ENCODE measurements around the gene CNGB1. TPM values are rescaled to one million over a fixed set of nuclear protein-coding genes. Genes with fewer than 3 reads are reported as not detected.

CNGB1 gene
- total RNA-seq, 1 experiment from 2014 or later = not detected

- TF ChIP-seq TCF7L2 (IDR thresholded peaks at IDR 0.05; ENCODE audit: borderline replicate concordance, extremely low read depth, insufficient read depth, insufficient read length) = no peak
- no peak for TF ChIP-seq SRF (IDR thresholded peaks at IDR 0.05; ENCODE audit: low read depth)
- no peak for TF ChIP-seq EGR1 (IDR thresholded peaks at IDR 0.05; ENCODE audit: low read depth)
- no peak for TF ChIP-seq CBX3 (IDR thresholded peaks at IDR 0.05; ENCODE audit: low read depth)
These were observed 86.8 kb downstream of the CNGB1 start (continued) for GRCh38 chr16:57883953-57884654.

DNA sequence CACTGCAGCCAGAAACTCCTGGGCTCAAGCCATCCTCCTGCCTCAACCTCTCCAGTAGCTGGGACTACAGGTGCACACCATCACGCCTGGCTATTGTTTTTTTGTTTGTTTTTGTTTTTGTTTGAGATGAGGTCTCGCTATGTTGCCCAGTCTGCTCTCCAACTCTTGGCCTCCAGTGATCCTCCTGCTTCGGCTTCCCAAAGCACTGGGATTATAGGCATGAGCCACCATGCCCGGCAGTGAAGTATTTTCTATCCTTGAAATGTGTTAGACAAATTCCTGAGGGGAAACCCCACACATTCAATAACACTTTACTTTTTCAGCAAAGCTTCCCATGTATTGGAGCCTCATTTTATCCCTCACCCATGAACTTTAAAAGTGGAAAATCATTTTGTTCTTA, 87.4 kb downstream of the CNGB1 start:
- RAD21 ChIA-PET (ENCODE audit: low non-redundant PET in 1 of 2, low total read pairs in 2 of 2, uncharacterized antibody in 2 of 2, unreplicated experiment in 2 of 2) = no interaction called here
- no TSS peak for BruUV-seq (replicated peaks)
- no peak overlapping the region for H3K4me3 ChIP-seq (replicated peaks in 1 of 2; ENCODE audit: low read depth in 1 of 2, low read length in 2 of 2)
- CTCF ChIA-PET = no interaction called here
- no peak for TF ChIP-seq POLR2A (IDR thresholded peaks at IDR 0.05; ENCODE audit: borderline replicate concordance, extremely low read depth, insufficient read depth, insufficient read length)
- no peak for TF ChIP-seq RAD21 (IDR thresholded peaks at IDR 0.05; ENCODE audit: low read depth)
- no peaks in the 10 kb centered on the region for H3K79me2 ChIP-seq (ENCODE audit: insufficient read depth, low read length)
- no peak overlapping the region for H3K27ac ChIP-seq (ENCODE audit: low read depth, low read length)
- H3K27me3 ChIP-seq (ENCODE audit: insufficient read depth, low read length) = no peaks in the 10 kb centered on the region; the same call in 1 of the 2 replicates
- H3K4me1 ChIP-seq (ENCODE audit: control insufficient read depth in 1 of 2, insufficient read depth in 2 of 2, low read length in 2 of 2) = no peaks in the 10 kb centered on the region
- no peak overlapping the region for H3K4me2 ChIP-seq (ENCODE audit: low read length)
- H3K36me3 ChIP-seq (ENCODE audit: control insufficient read depth in 1 of 2, insufficient read depth in 2 of 2, low read length in 2 of 2) = no peaks in the 10 kb centered on the region
- H3K9me3 ChIP-seq (ENCODE audit: control insufficient read depth in 1 of 2, insufficient read depth in 1 of 2, low read depth in 1 of 2, low read length in 2 of 2) = no peaks in the 10 kb centered on the region
- H4K20me1 ChIP-seq (ENCODE audit: insufficient read depth) = no peaks in the 10 kb centered on the region
- POLR2A ChIA-PET = no interaction called here
- H2AFZ ChIP-seq (ENCODE audit: low read depth, low read length, poor library complexity, severe bottlenecking) = no peak overlapping the region
- H3K9ac ChIP-seq (ENCODE audit: low read length) = no peak overlapping the region
- no peaks in the 10 kb centered on the region for H3K9me2 ChIP-seq (ENCODE audit: insufficient read depth)
- intact Hi-C loops (cut with micrococcal nuclease) = no loop called here
- DNase-seq (ENCODE audit: low read depth, low spot score) (no peak), ATAC-seq (no peak)

GRCh38 chr16:57882792-57883191, 88.1 kb downstream of the CNGB1 start:
- Histone ChIP-seq H3K4me3 (replicated peaks in 1 of 2; ENCODE audit: low read depth in 1 of 2, low read length in 2 of 2) (no peak overlapping the region), H2AFZ (ENCODE audit: low read depth, low read length, poor library complexity, severe bottlenecking) (no peak overlapping the region), H3K9me3 (ENCODE audit: control insufficient read depth in 1 of 2, insufficient read depth in 1 of 2, low read depth in 1 of 2, low read length in 2 of 2) (no peaks in the 10 kb centered on the region), H3K36me3 (ENCODE audit: control insufficient read depth in 1 of 2, insufficient read depth in 2 of 2, low read length in 2 of 2) (no peaks in the 10 kb centered on the region), H4K20me1 (ENCODE audit: insufficient read depth) (no peaks in the 10 kb centered on the region), H3K27me3 (ENCODE audit: insufficient read depth, low read length) (no peaks in the 10 kb centered on the region; the same call in 1 of the 2 replicates), H3K27ac (ENCODE audit: low read depth, low read length) (no peak overlapping the region), H3K9ac (ENCODE audit: low read length) (no peak overlapping the region), H3K9me2 (ENCODE audit: insufficient read depth) (no peaks in the 10 kb centered on the region), H3K79me2 (ENCODE audit: insufficient read depth, low read length) (no peaks in the 10 kb centered on the region), H3K4me2 (ENCODE audit: low read length) (no peak overlapping the region), H3K4me1 (ENCODE audit: control insufficient read depth in 1 of 2, insufficient read depth in 2 of 2, low read length in 2 of 2) (no peaks in the 10 kb centered on the region)
- ChIA-PET CTCF (interaction anchor here (0.8 kb wide), 1 partner anchor 292 kb away, joined by 3 read pairs; no protein-coding TSS in a partner anchor), POLR2A (no interaction called here), RAD21 (ENCODE audit: low non-redundant PET in 1 of 2, low total read pairs in 2 of 2, uncharacterized antibody in 2 of 2, unreplicated experiment in 2 of 2) (no interaction called here)
- DNase-seq (ENCODE audit: low read depth, low spot score) (no peak), ATAC-seq (no peak)
- intact Hi-C loops (cut with micrococcal nuclease) = no loop called here
- BruUV-seq (replicated peaks) = no TSS peak
- TF ChIP-seq ATF3 (IDR thresholded peaks at IDR 0.05) = no peak
- no peak for TF ChIP-seq EGR1 (IDR thresholded peaks at IDR 0.05; ENCODE audit: low read depth)
- TF ChIP-seq, protein P1, sequence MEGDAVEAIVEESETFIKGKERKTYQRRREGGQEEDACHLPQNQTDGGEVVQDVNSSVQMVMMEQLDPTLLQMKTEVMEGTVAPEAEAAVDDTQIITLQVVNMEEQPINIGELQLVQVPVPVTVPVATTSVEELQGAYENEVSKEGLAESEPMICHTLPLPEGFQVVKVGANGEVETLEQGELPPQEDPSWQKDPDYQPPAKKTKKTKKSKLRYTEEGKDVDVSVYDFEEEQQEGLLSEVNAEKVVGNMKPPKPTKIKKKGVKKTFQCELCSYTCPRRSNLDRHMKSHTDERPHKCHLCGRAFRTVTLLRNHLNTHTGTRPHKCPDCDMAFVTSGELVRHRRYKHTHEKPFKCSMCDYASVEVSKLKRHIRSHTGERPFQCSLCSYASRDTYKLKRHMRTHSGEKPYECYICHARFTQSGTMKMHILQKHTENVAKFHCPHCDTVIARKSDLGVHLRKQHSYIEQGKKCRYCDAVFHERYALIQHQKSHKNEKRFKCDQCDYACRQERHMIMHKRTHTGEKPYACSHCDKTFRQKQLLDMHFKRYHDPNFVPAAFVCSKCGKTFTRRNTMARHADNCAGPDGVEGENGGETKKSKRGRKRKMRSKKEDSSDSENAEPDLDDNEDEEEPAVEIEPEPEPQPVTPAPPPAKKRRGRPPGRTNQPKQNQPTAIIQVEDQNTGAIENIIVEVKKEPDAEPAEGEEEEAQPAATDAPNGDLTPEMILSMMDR (IDR thresholded peaks at IDR 0.05 in 2 of 3, conservative IDR thresholded peaks at IDR 0.05 in 1 of 3; ENCODE audit: borderline replicate concordance in 1 of 3, insufficient read depth in 1 of 3, low read depth in 2 of 3, low read length in 2 of 3) = no peak
- TF ChIP-seq ZBTB33 (IDR thresholded peaks at IDR 0.05; ENCODE audit: extremely low read depth, insufficient replicate concordance, low read length) = no peak
- TF ChIP-seq, protein P2, sequence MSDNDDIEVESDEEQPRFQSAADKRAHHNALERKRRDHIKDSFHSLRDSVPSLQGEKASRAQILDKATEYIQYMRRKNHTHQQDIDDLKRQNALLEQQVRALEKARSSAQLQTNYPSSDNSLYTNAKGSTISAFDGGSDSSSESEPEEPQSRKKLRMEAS (IDR thresholded peaks at IDR 0.05) = no peak
- no peak for TF ChIP-seq POLR2A (IDR thresholded peaks at IDR 0.05; ENCODE audit: borderline replicate concordance, extremely low read depth, insufficient read depth, insufficient read length)
- TF ChIP-seq POLR2AphosphoS5 (IDR thresholded peaks at IDR 0.05; ENCODE audit: low read depth, low read length) = no peak

All from HCT116 (cell line).